Mucosa of gallbladder (tissue), 1 donor: Measurements from ENCODE around the gene MMAB. TPM values are rescaled to one million over a fixed set of nuclear protein-coding genes. Genes with fewer than 3 reads are reported as not detected.

Source experiments
- DNase-seq: peaks from one replicate; pipeline ENCODE4 v3.0.0-alpha.2; 2020; ENCODE audit warnings: low spot score
- total RNA-seq: library from RNA; stranded (reverse); gene quantifications from one replicate; pipeline ENCODE4 v1.2.1, GENCODE V29; 2021
- donor health status: DM: no; HTN: no; CAD: no.

Gene MMAB
- total RNA-seq, 1 donor from 2014 or later, result 58.3 TPM

- no peak for DNase-seq
These were observed 12.2 kb downstream of the MMAB start for GRCh38 chr12:109560867-109561710.

GRCh38 chr12:109559601-109560000 lies 13.7 kb downstream of the MMAB start:
- DNase-seq, result no peak

- no peak for DNase-seq
These were observed 14.2 kb downstream of the MMAB start for GRCh38 chr12:109559200-109559505.

GRCh38 chr12:109558374-109559199 lies 14.7 kb downstream of the MMAB start:
- DNase-seq, result no peak

- DNase-seq, result no peak
These were observed 15.5 kb downstream of the MMAB start for GRCh38 chr12:109557805-109558204.

GRCh38 chr12:109557200-109557599 lies 16.1 kb downstream of the MMAB start:
- DNase-seq, result no peak

GRCh38 chr12:109555431-109556315 lies 17.6 kb downstream of the MMAB start:
- DNase-seq, result no peak

GRCh38 chr12:109554761-109555160 lies 18.5 kb downstream of the MMAB start:
- DNase-seq, result no peak

GRCh38 chr12:109553906-109554500 lies 19.3 kb downstream of the MMAB start:
- DNase-seq, result no peak

- DNase-seq, result no peak
These were observed 19.8 kb downstream of the MMAB start for GRCh38 chr12:109553483-109553882.

GRCh38 chr12:109552971-109553370 lies 20.3 kb downstream of the MMAB start:
- no peak for DNase-seq

- no peak for DNase-seq
These were observed 22.2 kb downstream of the MMAB start for GRCh38 chr12:109551108-109551507.

GRCh38 chr12:109550281-109550680 lies 23.0 kb downstream of the MMAB start:
- no peak for DNase-seq

GRCh38 chr12:109549613-109550270 lies 23.6 kb downstream of the MMAB start:
- no peak for DNase-seq

GRCh38 chr12:109548258-109548657 lies 25.0 kb downstream of the MMAB start:
- DNase-seq, result no peak

GRCh38 chr12:109547286-109547685 lies 26.0 kb downstream of the MMAB start:
- no peak for DNase-seq

- no peak for DNase-seq
These were observed 27.5 kb downstream of the MMAB start for GRCh38 chr12:109545826-109546225.

GRCh38 chr12:109544955-109545531 lies 28.3 kb downstream of the MMAB start:
- DNase-seq, result no peak

GRCh38 chr12:109542876-109543275 lies 30.4 kb downstream of the MMAB start:
- no peak for DNase-seq

- DNase-seq, result no peak
These were observed 31.3 kb downstream of the MMAB start for GRCh38 chr12:109542014-109542413.

GRCh38 chr12:109541413-109541726 lies 31.9 kb downstream of the MMAB start:
- DNase-seq, result no peak
